Tibial nerve (tissue), 4 donors: Measurements from ENCODE around the gene FAM50B.
A peak's percentile ranks its signal among the peaks of the same experiment; 100 is the strongest.

Source experiments
- CTCF ChIP-seq, 5 experiments: fragments of 200-600 bp in 3 of 5; fragments of 450-650 bp in 2 of 5; sonication (generic) in 3 of 5; IDR thresholded peaks; one replicate each; pipeline ENCODE4 v1.5.1; 2016 to 2019; ENCODE audit warnings: antibody characterized with exemption in 5 of 5, mild to moderate bottlenecking in 3 of 5, moderate library complexity in 2 of 5
- EP300 ChIP-seq, 2 donors: sonication (generic); formaldehyde crosslinking; IDR thresholded peaks; one replicate each; pipeline ENCODE4 v1.6.1; 2017; ENCODE audit warnings: antibody characterized with exemption in 2 of 2, mild to moderate bottlenecking in 1 of 2
- POLR2A ChIP-seq, 2 donors: fragments of 450-650 bp; IDR thresholded peaks; one replicate each; pipeline ENCODE4 v1.6.1; 2017; ENCODE audit warnings: antibody characterized with exemption in 2 of 2, mild to moderate bottlenecking in 2 of 2, moderate library complexity in 2 of 2

- no peak for TF ChIP-seq CTCF (IDR thresholded peaks at IDR 0.05)
- no peak for TF ChIP-seq POLR2A (IDR thresholded peaks at IDR 0.05)
- peak in 1 of 2 donors; percentile 95 for TF ChIP-seq EP300 (IDR thresholded peaks at IDR 0.05)
These were observed 26.9 kb downstream of the FAM50B start for GRCh38 chr6:3876101-3876500.
